Measurements from ENCODE around the gene ARHGAP6.

- no peak for TF ChIP-seq SMC3 (conservative IDR thresholded peaks at IDR 0.05; ENCODE audit: insufficient read depth, low read depth, low read length)
- TF ChIP-seq, protein P1, sequence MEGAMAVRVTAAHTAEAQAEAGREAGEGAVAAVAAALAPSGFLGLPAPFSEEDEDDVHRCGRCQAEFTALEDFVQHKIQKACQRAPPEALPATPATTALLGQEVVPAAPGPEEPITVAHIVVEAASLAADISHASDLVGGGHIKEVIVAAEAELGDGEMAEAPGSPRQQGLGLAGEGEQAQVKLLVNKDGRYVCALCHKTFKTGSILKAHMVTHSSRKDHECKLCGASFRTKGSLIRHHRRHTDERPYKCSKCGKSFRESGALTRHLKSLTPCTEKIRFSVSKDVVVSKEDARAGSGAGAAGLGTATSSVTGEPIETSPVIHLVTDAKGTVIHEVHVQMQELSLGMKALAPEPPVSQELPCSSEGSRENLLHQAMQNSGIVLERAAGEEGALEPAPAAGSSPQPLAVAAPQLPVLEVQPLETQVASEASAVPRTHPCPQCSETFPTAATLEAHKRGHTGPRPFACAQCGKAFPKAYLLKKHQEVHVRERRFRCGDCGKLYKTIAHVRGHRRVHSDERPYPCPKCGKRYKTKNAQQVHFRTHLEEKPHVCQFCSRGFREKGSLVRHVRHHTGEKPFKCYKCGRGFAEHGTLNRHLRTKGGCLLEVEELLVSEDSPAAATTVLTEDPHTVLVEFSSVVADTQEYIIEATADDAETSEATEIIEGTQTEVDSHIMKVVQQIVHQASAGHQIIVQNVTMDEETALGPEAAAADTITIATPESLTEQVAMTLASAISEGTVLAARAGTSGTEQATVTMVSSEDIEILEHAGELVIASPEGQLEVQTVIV (CRISPR knock-in tag; IDR thresholded peaks at IDR 0.05; ENCODE audit: borderline replicate concordance) = no peak
- TF ChIP-seq ATF2 (CRISPR knock-in tag; IDR thresholded peaks at IDR 0.05) = no peak
- TF ChIP-seq, protein P2, sequence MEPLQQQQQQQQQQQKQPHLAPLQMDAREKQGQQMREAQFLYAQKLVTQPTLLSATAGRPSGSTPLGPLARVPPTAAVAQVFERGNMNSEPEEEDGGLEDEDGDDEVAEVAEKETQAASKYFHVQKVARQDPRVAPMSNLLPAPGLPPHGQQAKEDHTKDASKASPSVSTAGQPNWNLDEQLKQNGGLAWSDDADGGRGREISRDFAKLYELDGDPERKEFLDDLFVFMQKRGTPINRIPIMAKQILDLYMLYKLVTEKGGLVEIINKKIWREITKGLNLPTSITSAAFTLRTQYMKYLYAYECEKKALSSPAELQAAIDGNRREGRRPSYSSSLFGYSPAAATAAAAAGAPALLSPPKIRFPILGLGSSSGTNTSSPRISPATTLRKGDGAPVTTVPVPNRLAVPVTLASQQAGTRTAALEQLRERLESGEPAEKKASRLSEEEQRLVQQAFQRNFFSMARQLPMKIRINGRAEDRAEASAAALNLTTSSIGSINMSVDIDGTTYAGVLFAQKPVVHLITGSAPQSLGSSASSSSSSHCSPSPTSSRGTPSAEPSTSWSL (CRISPR knock-in tag; IDR thresholded peaks at IDR 0.05; ENCODE audit: borderline replicate concordance) = no peak
- no peak for TF ChIP-seq USF1 (CRISPR knock-in tag; IDR thresholded peaks at IDR 0.05)
- no peak for TF ChIP-seq RAD51 (IDR thresholded peaks at IDR 0.05; ENCODE audit: borderline replicate concordance, low read depth)
- TF ChIP-seq USF2 (CRISPR knock-in tag; IDR thresholded peaks at IDR 0.05) = no peak
- TF ChIP-seq, protein P3, sequence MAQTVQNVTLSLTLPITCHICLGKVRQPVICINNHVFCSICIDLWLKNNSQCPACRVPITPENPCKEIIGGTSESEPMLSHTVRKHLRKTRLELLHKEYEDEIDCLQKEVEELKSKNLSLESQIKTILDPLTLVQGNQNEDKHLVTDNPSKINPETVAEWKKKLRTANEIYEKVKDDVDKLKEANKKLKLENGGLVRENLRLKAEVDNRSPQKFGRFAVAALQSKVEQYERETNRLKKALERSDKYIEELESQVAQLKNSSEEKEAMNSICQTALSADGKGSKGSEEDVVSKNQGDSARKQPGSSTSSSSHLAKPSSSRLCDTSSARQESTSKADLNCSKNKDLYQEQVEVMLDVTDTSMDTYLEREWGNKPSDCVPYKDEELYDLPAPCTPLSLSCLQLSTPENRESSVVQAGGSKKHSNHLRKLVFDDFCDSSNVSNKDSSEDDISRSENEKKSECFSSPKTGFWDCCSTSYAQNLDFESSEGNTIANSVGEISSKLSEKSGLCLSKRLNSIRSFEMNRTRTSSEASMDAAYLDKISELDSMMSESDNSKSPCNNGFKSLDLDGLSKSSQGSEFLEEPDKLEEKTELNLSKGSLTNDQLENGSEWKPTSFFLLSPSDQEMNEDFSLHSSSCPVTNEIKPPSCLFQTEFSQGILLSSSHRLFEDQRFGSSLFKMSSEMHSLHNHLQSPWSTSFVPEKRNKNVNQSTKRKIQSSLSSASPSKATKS (CRISPR knock-in tag; IDR thresholded peaks at IDR 0.05) = no peak
- no peak for TF ChIP-seq POLR2A (conservative IDR thresholded peaks at IDR 0.05)
- no peak for TF ChIP-seq NCOA1 (IDR thresholded peaks at IDR 0.05; ENCODE audit: low read depth)
- TF ChIP-seq EP300 (IDR thresholded peaks at IDR 0.05; ENCODE audit: low read length) = no peak
- no peak for TF ChIP-seq ETV6 (IDR thresholded peaks at IDR 0.05; ENCODE audit: borderline replicate concordance in 1 of 2, low read depth in 2 of 2, low read length in 1 of 2)
- no peak for TF ChIP-seq ETV6 (CRISPR knock-in tag; IDR thresholded peaks at IDR 0.05; ENCODE audit: borderline replicate concordance)
Measured at GRCh38 chrX:11504234-11504633, 161.5 kb downstream of the ARHGAP6 start.
